GM19395 (cell line): Measurements from ENCODE around the gene CAPN9.

Source experiments
- ATAC-seq: cut with Tn5 transposase; IDR thresholded peaks from one replicate; pipeline ENCODE4 v1.9.1; 2021; ENCODE audit warnings: mild to moderate bottlenecking, moderate library complexity; ENCODE audit not compliant: unreplicated experiment

Gene CAPN9

DNA sequence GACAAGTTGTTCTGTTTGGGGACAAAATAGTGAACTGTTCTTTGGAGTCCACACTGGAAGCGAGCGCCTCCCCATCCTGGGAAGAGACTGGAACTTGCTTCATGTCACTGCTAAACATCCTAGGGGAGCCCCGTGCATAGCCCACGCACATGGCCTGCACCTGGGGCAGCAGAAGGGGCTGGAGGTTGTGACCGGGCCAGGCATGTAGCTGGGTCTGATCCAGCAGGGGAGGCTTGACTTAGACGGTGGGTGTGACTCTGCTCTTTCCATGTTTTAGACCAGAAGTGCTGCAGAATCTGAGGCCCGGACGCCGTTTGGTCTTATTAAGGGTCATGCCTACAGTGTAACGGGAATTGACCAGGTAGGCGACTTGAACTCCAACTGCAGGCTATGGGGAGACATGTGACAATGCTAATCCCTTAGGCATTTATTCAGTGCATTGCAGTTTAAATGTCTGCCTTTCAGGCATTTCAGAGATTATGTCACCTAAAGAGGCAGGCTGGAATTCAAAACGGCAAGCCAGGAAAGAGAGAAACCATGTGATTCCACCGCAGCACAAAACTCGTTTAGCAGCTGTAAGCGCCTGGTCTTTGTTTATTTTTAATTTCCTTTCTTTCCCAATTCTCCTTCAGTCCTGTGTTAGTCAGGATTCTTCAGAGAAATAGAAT lies 21.8 kb downstream of the CAPN9 start:
- no peak for ATAC-seq

GRCh38 chr1:230770317-230770716 lies 23.1 kb downstream of the CAPN9 start:
- no peak for ATAC-seq

- no peak for ATAC-seq
Measured at GRCh38 chr1:230771773-230772354, 24.7 kb downstream of the CAPN9 start.

GRCh38 chr1:230772457-230773395 lies 25.5 kb downstream of the CAPN9 start:
- no peak for ATAC-seq

GRCh38 chr1:230773396-230774033 lies 26.3 kb downstream of the CAPN9 start:
- no peak for ATAC-seq

GRCh38 chr1:230778916-230779590 lies 31.9 kb downstream of the CAPN9 start:
- no peak for ATAC-seq

- no peak for ATAC-seq
Measured at GRCh38 chr1:230781131-230781530, 33.9 kb downstream of the CAPN9 start.

- no peak for ATAC-seq
Measured at GRCh38 chr1:230781594-230781993, 34.4 kb downstream of the CAPN9 start.

GRCh38 chr1:230784163-230784562 lies 37.0 kb downstream of the CAPN9 start:
- ATAC-seq, result no peak

DNA sequence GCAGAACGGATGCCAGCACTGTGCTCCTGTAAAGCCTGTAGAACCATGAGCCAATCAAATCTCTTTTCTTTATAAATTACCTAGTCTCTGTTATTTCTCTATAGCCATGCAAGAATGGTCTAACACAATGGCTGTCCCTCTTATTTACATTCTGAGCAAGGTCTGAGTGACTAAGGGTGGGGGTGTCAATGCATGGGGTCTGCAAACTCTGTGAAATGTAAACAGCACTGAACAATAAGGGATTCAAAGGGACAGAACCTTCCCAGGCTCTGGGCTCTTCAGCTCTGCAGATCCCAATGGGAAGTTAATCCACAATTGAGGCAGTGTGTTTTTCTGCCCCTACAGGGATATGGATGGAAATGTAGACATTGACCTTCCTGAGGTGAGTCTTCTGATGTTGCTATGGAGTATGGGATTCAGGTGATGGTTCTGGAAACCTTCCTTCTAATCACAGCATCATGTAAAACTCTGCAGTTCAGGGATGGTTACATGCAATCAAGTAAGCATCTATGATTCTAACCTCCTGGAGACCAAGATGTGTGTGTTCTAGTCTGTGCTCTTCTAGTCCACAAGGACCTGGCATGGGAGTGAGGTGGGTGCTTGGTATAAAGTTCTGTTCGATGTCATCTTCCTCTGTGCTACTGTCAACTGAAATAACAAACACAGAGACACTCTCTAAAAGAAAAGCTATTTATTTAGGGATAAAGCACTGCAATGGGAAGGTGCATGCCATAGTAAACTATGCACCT lies 38.6 kb downstream of the CAPN9 start:
- ATAC-seq, result no peak

- no peak for ATAC-seq
Measured at GRCh38 chr1:230786385-230786753, 39.2 kb downstream of the CAPN9 start.

- no peak for ATAC-seq
Measured at GRCh38 chr1:230787471-230787870, 40.3 kb downstream of the CAPN9 start.

DNA sequence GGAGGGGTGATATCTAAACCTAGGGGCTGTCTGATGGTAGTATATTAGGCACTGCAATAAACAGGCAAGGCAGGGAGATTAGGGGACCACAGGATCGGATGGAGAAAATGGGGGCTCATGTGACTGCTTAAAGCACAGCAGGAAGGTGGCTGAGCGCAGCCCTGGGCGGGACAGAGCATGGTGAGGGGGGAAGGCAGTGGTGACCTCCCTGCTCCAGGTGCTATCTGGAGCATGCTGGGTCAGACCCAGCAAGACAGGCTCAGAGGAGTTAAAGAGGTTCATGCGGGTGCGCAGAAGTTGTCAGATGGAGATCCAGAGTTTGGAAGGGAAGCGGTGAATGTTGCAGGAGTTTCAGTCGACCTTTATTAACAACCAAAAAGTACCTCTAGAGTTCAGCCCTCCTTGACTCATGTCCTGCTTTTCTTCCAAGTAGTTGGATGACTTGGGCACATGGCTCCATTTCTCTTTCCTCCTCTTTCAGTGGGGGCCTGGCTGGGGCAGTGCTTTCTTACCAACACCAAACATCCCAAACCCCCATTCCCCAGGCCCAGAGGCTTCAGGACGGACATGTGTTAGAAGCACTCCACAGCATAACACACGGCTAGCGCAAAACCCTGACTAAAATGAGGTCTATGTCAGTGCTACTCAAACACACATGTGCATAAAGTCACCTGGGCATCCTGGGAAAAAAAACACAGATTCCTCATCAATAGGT lies 41.5 kb downstream of the CAPN9 start:
- no peak for ATAC-seq

- no peak for ATAC-seq
Measured at GRCh38 chr1:230790026-230790425, 42.8 kb downstream of the CAPN9 start.

DNA sequence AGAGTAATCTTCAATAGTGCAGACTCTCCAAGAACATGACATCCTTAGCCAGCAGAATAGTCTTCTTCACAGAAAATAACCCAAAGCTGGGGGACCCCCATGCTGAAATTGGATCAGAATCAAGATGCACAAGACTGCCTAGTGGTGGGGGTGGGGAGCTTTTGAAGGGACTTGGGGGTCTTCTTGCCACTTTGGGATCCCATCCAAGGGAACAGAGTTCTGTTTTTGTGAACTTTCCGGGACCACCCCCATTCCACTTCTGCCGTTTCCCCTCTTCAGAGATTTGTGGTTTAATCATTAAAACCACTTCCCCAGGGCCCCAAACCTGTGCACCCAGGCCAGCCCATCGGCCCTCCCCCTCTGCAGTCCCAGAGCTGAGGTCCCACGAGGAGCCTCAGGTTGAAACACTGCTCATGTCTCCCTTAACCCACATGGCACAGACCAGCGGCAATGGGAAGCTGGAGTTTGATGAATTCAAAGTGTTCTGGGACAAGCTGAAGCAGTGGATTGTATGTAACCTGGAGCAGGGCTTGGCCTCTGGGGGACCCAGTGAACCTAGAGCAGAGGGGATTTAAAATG lies 44.9 kb downstream of the CAPN9 start:
- ATAC-seq, result no peak

- no peak for ATAC-seq
Measured at GRCh38 chr1:230792691-230793462, 45.7 kb downstream of the CAPN9 start.

- no peak for ATAC-seq
Measured at GRCh38 chr1:230793463-230793745, 46.2 kb downstream of the CAPN9 start.

GRCh38 chr1:230794431-230794830 lies 47.2 kb downstream of the CAPN9 start:
- ATAC-seq, result no peak
